ENCODE data around the gene CHAC2.
"Not testable (repeated sequence)": the region's sequence is repeated elsewhere in the genome, so short reads cannot be mapped to it uniquely, and the experiment has no call there.

Gene CHAC2

DNA sequence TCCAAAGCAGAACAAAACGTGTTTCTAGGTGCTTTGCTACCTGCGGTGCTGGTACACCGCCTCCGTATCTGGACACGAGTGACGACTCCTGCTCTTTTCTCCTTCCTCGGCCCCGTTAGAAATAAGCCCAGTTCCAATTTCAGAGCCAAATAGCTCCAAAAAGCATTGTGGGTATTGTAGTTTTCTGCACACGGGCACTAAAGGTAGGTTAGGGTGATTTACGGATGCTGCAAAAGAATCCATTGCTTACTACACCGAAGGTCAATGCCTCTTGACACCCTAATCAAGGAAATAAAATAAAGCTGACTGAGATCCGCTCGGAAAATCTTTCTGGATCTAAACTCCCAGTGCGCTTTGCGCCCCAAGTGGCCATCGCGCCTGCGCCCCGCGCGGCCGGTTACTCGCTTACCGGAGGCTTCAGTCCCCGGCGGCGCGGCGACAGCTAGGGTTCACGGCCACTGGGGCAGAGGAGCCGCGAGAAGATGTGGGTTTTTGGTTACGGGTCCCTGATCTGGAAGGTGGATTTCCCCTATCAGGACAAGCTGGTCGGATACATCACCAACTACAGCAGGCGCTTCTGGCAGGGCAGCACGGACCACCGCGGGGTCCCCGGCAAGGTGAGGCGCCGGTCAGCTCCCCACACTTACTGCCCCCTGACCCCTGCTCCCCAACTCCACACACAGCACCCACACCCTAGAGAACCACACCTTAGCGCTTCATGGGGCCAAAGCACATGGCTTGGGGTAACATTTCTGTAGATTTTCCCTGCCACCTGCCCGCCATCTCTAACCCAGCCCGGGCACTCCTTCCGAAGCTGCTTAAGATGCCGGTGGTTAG, at the start of gene CHAC2:
TSS of gene CHAC2 (plus strand) at position 400 of the 837 bp plus-strand sequence. CDS start at position 483, 83 bp downstream.
- Histone ChIP-seq H3K27me3 (ENCODE audit: low read depth, low read length) (no peaks in the 10 kb centered on the region), H3K36me3 (ENCODE audit: control insufficient read depth in 1 of 2, insufficient read depth in 2 of 2, low read length in 2 of 2) (peaks cover 0 to 6% of the 10 kb centered on the region in 2 donors), H3K4me3 (ENCODE audit: low read depth in 1 of 2, low read length in 2 of 2) (peak within 1 kb of the TSS; percentile 92 to 98), H3K27ac (ENCODE audit: low read length) (peak within 1 kb of the TSS; percentile 85), H3K4me1 (ENCODE audit: control insufficient read depth in 1 of 2, insufficient read depth in 2 of 2, low read length in 2 of 2) (peaks cover 6 to 11% of the 10 kb centered on the region in 2 donors), H3K9me3 (ENCODE audit: control insufficient read depth in 1 of 2, low read length in 2 of 2) (no peaks in the 10 kb centered on the region)

DNA sequence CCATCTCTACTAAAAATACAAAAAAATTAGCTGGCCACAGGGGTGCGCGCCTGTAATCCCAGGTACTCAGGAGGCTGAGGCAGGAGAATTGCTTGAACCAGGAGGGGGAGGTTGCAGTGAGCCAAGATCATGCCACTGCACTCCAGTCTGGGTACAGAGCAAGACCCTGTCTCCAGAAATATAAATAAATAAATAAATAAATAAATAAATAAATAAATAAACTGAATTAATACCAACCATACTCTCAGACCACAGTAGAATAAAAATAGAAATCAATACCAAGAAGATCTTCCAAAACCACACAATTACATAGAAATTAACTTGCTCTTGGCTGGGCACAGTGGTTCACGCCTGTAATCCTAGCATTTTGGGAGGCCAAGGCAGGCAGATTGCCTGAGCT, 46.7 kb upstream of the CHAC2 start:
- H3K9me3 ChIP-seq (ENCODE audit: control insufficient read depth in 1 of 2, low read length in 2 of 2); H3K4me3 ChIP-seq (ENCODE audit: low read depth in 1 of 2, low read length in 2 of 2); H3K27ac ChIP-seq (ENCODE audit: low read length); H3K36me3 ChIP-seq (ENCODE audit: control insufficient read depth in 1 of 2, insufficient read depth in 2 of 2, low read length in 2 of 2); H3K4me1 ChIP-seq (ENCODE audit: control insufficient read depth in 1 of 2, insufficient read depth in 2 of 2, low read length in 2 of 2); H3K27me3 ChIP-seq (ENCODE audit: low read depth, low read length): not testable (repeated sequence)

DNA sequence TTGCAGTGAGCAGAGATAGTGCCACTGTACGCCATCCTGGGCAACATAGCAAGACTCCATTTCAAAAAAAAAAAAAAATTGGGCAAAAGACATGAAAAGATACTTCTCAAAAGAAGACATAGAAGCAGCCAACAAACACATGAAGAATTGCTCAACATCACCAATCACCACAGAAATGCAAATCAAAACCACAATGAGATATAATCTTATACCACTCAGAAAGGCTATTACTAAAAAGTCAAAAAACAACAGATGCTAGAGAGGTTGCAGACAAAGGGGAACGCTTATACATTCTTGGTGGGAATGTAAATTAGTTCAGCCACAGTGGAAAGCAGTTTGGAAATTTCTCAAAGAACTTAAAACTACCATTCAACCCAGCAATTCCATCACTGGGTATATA, 43.1 kb upstream of the CHAC2 start:
- Histone ChIP-seq H3K36me3 (ENCODE audit: control insufficient read depth in 1 of 2, insufficient read depth in 2 of 2, low read length in 2 of 2) (peaks cover 0 to 8% of the 10 kb centered on the region in 2 donors), H3K9me3 (ENCODE audit: control insufficient read depth in 1 of 2, low read length in 2 of 2) (no peaks in the 10 kb centered on the region)

DNA sequence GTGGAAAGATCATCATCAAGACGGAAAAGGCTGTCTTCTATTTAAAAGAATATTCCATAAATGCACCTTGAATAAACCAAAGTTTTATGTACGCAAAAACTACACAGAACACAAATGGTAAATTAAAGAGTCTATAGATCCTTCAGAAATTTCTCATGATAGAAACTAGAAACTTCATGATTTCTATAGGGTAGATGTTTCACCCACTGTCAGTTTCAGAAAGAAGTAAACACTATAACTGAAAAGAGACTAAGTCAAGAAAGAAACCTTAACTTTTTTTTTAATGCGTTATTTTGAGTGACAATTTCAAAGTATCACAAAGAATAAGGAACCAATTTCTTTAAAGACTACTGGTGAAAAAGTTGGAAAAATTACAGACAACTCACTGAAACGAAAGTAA, 41.9 kb upstream of the CHAC2 start:
- Histone ChIP-seq H3K4me3 (ENCODE audit: low read depth in 1 of 2, low read length in 2 of 2) (no peak overlapping the region), H3K4me1 (ENCODE audit: control insufficient read depth in 1 of 2, insufficient read depth in 2 of 2, low read length in 2 of 2) (no peaks in the 10 kb centered on the region), H3K36me3 (ENCODE audit: control insufficient read depth in 1 of 2, insufficient read depth in 2 of 2, low read length in 2 of 2) (peaks cover 5 to 8% of the 10 kb centered on the region in 2 donors), H3K27ac (ENCODE audit: low read length) (no peak overlapping the region), H3K27me3 (ENCODE audit: low read depth, low read length) (no peaks in the 10 kb centered on the region), H3K9me3 (ENCODE audit: control insufficient read depth in 1 of 2, low read length in 2 of 2) (no peaks in the 10 kb centered on the region)

More for the DNA sequence above, 43.1 kb upstream of the CHAC2 start:
- Histone ChIP-seq H3K27me3 (ENCODE audit: low read depth, low read length) (no peaks in the 10 kb centered on the region), H3K27ac (ENCODE audit: low read length) (no peak overlapping the region), H3K4me3 (ENCODE audit: low read depth in 1 of 2, low read length in 2 of 2) (no peak overlapping the region), H3K4me1 (ENCODE audit: control insufficient read depth in 1 of 2, insufficient read depth in 2 of 2, low read length in 2 of 2) (no peaks in the 10 kb centered on the region)

DNA sequence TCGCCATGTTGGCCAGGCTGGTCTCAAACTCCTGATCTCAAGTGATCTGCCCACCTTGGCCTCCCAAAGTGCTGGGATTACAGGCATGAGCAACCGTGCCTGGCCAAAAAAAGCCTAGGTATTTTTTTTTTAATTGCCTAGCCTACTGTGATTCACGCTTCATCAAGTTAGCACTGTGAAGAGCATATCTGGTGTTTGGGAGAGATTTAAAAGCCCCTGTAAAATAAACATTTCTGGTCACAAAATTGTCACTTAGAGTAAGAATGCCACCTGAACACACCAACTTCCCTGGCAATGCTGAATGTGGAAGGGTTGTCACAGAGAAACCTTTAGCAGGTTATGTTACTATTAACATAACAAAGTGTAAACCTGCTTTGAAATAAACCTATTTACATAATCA, 39.7 kb upstream of the CHAC2 start:
- peaks cover 5 to 8% of the 10 kb centered on the region in 2 donors for H3K36me3 ChIP-seq (ENCODE audit: control insufficient read depth in 1 of 2, insufficient read depth in 2 of 2, low read length in 2 of 2)

DNA sequence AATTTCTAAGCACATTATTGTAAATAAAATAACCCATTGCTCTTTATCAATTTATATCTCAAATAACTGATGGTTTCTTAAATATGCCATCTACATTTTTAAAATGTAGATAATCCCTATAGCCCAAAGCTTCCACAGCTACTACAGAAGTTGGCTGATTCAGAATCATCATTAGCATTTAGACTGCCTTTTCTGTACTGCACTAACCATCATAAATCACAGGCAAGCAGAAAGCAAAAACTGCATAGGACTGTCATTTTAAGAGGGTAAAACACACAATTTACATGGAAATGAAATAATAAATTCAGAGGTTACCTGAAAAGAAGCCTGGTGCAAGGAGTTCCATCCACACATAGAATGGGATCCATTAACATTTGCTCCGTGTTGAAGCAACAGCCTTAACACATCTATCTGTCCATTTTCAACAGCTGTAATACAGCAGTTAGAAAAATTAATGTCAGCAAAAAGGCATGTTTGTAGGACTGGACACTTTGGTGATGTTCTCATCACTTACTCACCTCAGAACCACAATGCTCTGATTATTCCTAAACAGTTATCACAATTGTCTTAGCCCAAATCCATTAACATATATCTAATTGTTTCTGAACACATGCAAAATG, 38.4 kb upstream of the CHAC2 start:
- Histone ChIP-seq H3K4me3 (ENCODE audit: low read depth in 1 of 2, low read length in 2 of 2) (no peak overlapping the region), H3K4me1 (ENCODE audit: control insufficient read depth in 1 of 2, insufficient read depth in 2 of 2, low read length in 2 of 2) (no peaks in the 10 kb centered on the region), H3K27ac (ENCODE audit: low read length) (no peak overlapping the region), H3K36me3 (ENCODE audit: control insufficient read depth in 1 of 2, insufficient read depth in 2 of 2, low read length in 2 of 2) (peaks cover 5 to 8% of the 10 kb centered on the region in 2 donors), H3K27me3 (ENCODE audit: low read depth, low read length) (no peaks in the 10 kb centered on the region), H3K9me3 (ENCODE audit: control insufficient read depth in 1 of 2, low read length in 2 of 2) (no peaks in the 10 kb centered on the region)

More for the DNA sequence above, 39.7 kb upstream of the CHAC2 start:
- no peaks in the 10 kb centered on the region for H3K4me1 ChIP-seq (ENCODE audit: control insufficient read depth in 1 of 2, insufficient read depth in 2 of 2, low read length in 2 of 2)
- no peaks in the 10 kb centered on the region for H3K9me3 ChIP-seq (ENCODE audit: control insufficient read depth in 1 of 2, low read length in 2 of 2)
- no peaks in the 10 kb centered on the region for H3K27me3 ChIP-seq (ENCODE audit: low read depth, low read length)
- no peak overlapping the region for H3K4me3 ChIP-seq (ENCODE audit: low read depth in 1 of 2, low read length in 2 of 2)
- H3K27ac ChIP-seq (ENCODE audit: low read length), result no peak overlapping the region

DNA sequence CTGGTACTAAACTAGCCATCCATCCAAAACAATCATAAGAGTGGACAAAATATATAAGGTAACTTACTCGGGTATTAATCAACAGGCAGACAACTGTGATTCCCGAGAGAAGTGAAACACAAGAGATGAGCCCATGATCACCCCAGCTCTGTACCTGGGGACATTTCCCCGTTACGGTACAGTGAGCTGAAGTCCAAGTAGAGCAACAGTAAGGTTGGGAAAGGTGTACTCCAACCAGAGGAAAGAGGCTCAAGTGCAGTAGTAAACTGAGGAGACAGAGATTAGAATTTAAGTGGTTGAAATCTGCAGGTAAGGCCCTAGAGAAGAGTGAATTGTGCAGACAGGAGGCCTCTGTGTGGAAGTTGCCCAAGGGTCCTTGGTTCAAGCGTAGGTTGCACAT, 30.5 kb upstream of the CHAC2 start:
- H3K36me3 ChIP-seq (ENCODE audit: control insufficient read depth in 1 of 2, insufficient read depth in 2 of 2, low read length in 2 of 2), result no peaks in the 10 kb centered on the region
- no peak overlapping the region for H3K27ac ChIP-seq (ENCODE audit: low read length)
- H3K4me1 ChIP-seq (ENCODE audit: control insufficient read depth in 1 of 2, insufficient read depth in 2 of 2, low read length in 2 of 2), result no peaks in the 10 kb centered on the region
- no peak overlapping the region for H3K4me3 ChIP-seq (ENCODE audit: low read depth in 1 of 2, low read length in 2 of 2)
- H3K27me3 ChIP-seq (ENCODE audit: low read depth, low read length), result no peaks in the 10 kb centered on the region
- H3K9me3 ChIP-seq (ENCODE audit: control insufficient read depth in 1 of 2, low read length in 2 of 2), result no peaks in the 10 kb centered on the region

DNA sequence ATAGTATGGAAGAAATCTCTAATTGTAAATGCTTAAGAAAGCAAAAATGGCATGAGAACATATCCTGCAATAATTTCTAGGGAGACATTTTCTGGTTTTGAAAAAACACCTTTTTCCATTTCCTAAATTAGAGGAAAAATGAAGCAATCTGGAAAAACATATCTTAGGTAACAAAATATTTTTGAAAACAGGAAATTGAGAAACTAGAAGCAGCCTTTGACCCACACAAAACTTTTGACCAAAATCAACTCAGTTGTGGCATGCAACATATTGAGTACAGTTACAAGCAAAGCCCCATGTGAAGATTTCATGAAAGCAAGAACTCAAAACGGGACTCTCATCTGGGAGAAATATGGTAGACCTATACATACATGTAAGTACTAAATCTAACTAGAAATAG, 28.6 kb upstream of the CHAC2 start:
- Histone ChIP-seq H3K36me3 (ENCODE audit: control insufficient read depth in 1 of 2, insufficient read depth in 2 of 2, low read length in 2 of 2) (no peaks in the 10 kb centered on the region), H3K9me3 (ENCODE audit: control insufficient read depth in 1 of 2, low read length in 2 of 2) (no peaks in the 10 kb centered on the region), H3K27me3 (ENCODE audit: low read depth, low read length) (no peaks in the 10 kb centered on the region), H3K4me3 (ENCODE audit: low read depth in 1 of 2, low read length in 2 of 2) (no peak overlapping the region), H3K27ac (ENCODE audit: low read length) (no peak overlapping the region), H3K4me1 (ENCODE audit: control insufficient read depth in 1 of 2, insufficient read depth in 2 of 2, low read length in 2 of 2) (no peaks in the 10 kb centered on the region)

DNA sequence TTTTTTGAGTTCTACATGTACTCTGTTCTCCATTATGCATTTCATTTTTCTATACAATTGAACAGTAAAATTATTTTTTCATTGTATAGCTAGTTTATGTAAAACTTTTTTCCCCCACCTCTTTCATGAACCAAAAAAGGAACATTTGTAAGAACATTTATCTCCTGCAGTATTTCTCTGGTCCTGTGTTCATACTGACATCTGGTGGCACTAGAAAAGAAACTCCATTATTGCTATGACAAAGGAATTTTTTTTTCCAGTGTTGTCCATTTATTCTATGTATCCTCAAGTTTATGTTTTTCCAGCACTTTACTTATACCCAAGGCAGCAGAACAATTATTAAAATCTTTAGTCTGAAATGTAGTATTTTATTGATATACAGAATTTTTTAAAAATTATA, 27.4 kb upstream of the CHAC2 start:
- Histone ChIP-seq H3K4me1 (ENCODE audit: control insufficient read depth in 1 of 2, insufficient read depth in 2 of 2, low read length in 2 of 2) (no peaks in the 10 kb centered on the region), H3K4me3 (ENCODE audit: low read depth in 1 of 2, low read length in 2 of 2) (no peak overlapping the region), H3K27ac (ENCODE audit: low read length) (no peak overlapping the region), H3K9me3 (ENCODE audit: control insufficient read depth in 1 of 2, low read length in 2 of 2) (no peaks in the 10 kb centered on the region), H3K36me3 (ENCODE audit: control insufficient read depth in 1 of 2, insufficient read depth in 2 of 2, low read length in 2 of 2) (no peaks in the 10 kb centered on the region), H3K27me3 (ENCODE audit: low read depth, low read length) (no peaks in the 10 kb centered on the region)

DNA sequence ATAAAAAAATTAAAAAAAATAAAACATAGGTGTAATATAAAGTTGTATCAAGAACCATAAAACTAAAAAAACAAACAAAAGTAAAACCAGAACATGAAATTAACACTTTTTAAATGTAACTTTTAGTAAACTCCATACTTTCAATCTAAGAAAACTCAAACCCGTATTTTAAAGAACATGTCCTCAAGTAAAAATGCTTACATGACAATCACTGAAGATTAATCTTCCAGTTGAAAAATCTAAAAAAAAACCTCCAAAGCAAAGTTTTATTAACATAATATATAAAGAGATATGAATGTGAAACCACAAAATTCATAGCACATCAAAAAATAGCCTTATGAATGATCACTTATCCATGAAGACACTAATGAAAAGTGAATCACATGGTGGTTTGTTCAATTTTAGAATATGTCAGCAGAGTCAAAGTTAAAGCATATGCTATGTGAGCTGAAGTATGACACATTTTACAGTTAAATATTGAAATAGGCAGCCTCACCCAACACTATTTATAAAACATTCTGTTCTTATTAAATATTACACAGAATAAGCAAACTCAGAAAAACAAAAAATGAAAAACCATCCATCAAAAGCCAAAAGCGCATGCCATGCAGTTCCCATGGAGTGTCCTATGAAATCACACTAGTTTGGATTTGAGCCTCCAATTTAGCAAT, 23.1 kb upstream of the CHAC2 start:
- Histone ChIP-seq H3K9me3 (ENCODE audit: control insufficient read depth in 1 of 2, low read length in 2 of 2) (no peaks in the 10 kb centered on the region), H3K4me1 (ENCODE audit: control insufficient read depth in 1 of 2, insufficient read depth in 2 of 2, low read length in 2 of 2) (no peaks in the 10 kb centered on the region), H3K27ac (ENCODE audit: low read length) (no peak overlapping the region), H3K4me3 (ENCODE audit: low read depth in 1 of 2, low read length in 2 of 2) (no peak overlapping the region), H3K36me3 (ENCODE audit: control insufficient read depth in 1 of 2, insufficient read depth in 2 of 2, low read length in 2 of 2) (peaks cover 6 to 10% of the 10 kb centered on the region in 2 donors), H3K27me3 (ENCODE audit: low read depth, low read length) (no peaks in the 10 kb centered on the region)

DNA sequence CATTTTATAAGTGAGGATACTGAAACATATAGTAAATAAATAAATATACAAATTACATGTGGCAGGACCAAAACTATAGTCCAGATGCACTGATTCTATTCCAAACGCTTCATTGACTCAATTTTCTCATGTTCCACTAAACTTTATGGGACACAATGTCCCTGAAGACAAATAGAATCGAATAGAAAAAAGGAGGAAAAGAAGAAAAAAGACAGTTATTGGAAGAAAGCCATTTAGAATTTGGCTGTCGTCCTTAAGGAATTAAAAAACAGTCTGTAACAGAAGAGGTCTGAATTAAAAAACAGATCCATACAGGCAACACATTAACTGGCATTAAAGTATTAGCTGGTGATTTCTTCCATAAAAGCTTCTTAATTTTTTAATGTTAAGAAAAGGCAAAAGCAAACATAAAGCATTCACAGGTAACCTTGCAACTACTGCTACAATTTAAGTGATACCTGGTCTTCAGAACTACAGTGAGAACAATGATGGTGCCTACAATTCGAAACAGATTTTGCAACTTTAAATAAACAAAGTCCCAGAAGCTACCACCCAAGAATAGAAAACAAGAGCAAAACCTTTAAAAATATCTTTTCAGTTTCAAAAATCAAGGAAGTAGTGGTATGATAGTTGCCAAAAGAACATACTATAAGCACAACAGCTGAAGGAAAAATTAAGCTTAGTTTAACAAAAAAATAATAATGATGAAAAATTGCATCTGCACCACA, 17.4 kb upstream of the CHAC2 start:
- no peaks in the 10 kb centered on the region for H3K27me3 ChIP-seq (ENCODE audit: low read depth, low read length)
- H3K27ac ChIP-seq (ENCODE audit: low read length), result no peak overlapping the region
- H3K4me3 ChIP-seq (ENCODE audit: low read depth in 1 of 2, low read length in 2 of 2), result no peak overlapping the region
- H3K36me3 ChIP-seq (ENCODE audit: control insufficient read depth in 1 of 2, insufficient read depth in 2 of 2, low read length in 2 of 2), result peaks cover 8 to 10% of the 10 kb centered on the region in 2 donors
- H3K4me1 ChIP-seq (ENCODE audit: control insufficient read depth in 1 of 2, insufficient read depth in 2 of 2, low read length in 2 of 2), result peaks cover 0 to 4% of the 10 kb centered on the region in 2 donors
- H3K9me3 ChIP-seq (ENCODE audit: control insufficient read depth in 1 of 2, low read length in 2 of 2), result no peaks in the 10 kb centered on the region
